HepG2 (cell line): ENCODE results near the gene PIEZO1. TPM values are rescaled to one million over a fixed set of nuclear protein-coding genes. Genes with fewer than 3 reads are reported as not detected.
A peak's percentile ranks its signal among the peaks of the same experiment; 100 is the strongest.

Source experiments
- ATAC-seq: fragments of 200-7000 bp; cut with Tn5 transposase; 3 replicates; pipeline ENCODE4 v1.9.1; 2020; ENCODE audit warnings: mild to moderate bottlenecking, moderate library complexity
- BruUV-seq: library from RNA; stranded (reverse); fragments of 400-500 nt; replicated peaks from 2 replicates; lab custom pipeline; 2021; lab: Mats Ljungman, UMichigan
- CTCF ChIA-PET: fragments of 300-600 bp; formaldehyde crosslinking; extraction: SDS; loops from one replicate; lab custom pipeline; 2021; ENCODE audit warnings: low total read pairs, inconsistent platforms, low intra/inter-chr PET ratio; lab: Yijun Ruan, JAX
- POLR2A ChIA-PET: fragments of 350-600 bp; sonication (Branson Sonifier 250); formaldehyde crosslinking; loops from one replicate; lab custom pipeline; 2020; ENCODE audit warnings: antibody characterized with exemption, inconsistent platforms; lab: Yijun Ruan, JAX
- DNase-seq: peaks from one replicate; pipeline ENCODE4 v3.0.0-alpha.2; 2015; ENCODE audit warnings: low spot score
- FAIRE-seq: peaks from 3 replicates; lab custom pipeline; 2011; peaks lifted over from hg19 to GRCh38; lab: Jason Lieb, UNC
- H2AFZ ChIP-seq: one replicate; pipeline ENCODE4 v1.6.1; 2011; ENCODE audit warnings: low read length, inconsistent platforms
- H3K27ac ChIP-seq: fragments of 300-600 bp; 3 replicates; pipeline ENCODE4 v1.8.0; 2011; ENCODE audit warnings: mixed run types, mild to moderate bottlenecking, mixed read lengths, low read length, inconsistent platforms; ENCODE audit not compliant: insufficient read depth; ENCODE audit errors: extremely low read length
- H3K27me3 ChIP-seq, 2 experiments: fragments of 200-600 bp in 1 of 2; 2 replicates in 1 of 2; 3 replicates in 1 of 2; pipeline versions ENCODE4 v1.6.0 to v1.8.0; 2011; ENCODE audit warnings: low read length in 2 of 2, mild to moderate bottlenecking in 2 of 2, moderate library complexity in 2 of 2, inconsistent platforms in 1 of 2; ENCODE audit not compliant: insufficient read depth in 2 of 2, control insufficient read depth in 1 of 2
- H3K36me3 ChIP-seq, 2 experiments: fragments of 200-600 bp in 1 of 2; replicated peaks in 1 of 2; 2 replicates in 1 of 2; 3 replicates in 1 of 2; pipeline versions ENCODE4 v1.5.1 to v1.8.0; 2011; ENCODE audit warnings: low read length in 2 of 2, inconsistent platforms in 1 of 2; ENCODE audit not compliant: insufficient read depth in 2 of 2, control insufficient read depth in 1 of 2
- H3K4me1 ChIP-seq: 2 replicates; pipeline ENCODE4 v1.5.1; 2012; ENCODE audit warnings: low read length, inconsistent platforms; ENCODE audit not compliant: insufficient read depth
- H3K4me2 ChIP-seq: 2 replicates; pipeline ENCODE4 v1.6.0; 2011; ENCODE audit warnings: low read depth, low read length, inconsistent platforms
- H3K4me3 ChIP-seq, 3 experiments: fragments of 200-600 bp in 1 of 3; sonication (generic), shearing (Covaris generic) in 1 of 3; replicated peaks in 1 of 3; 2 replicates each; pipeline ENCODE4 v1.5.1; 2011 to 2016; ENCODE audit warnings: low read length in 3 of 3, inconsistent platforms in 2 of 3, low read depth in 2 of 3, mild to moderate bottlenecking in 2 of 3, control low read depth in 1 of 3, mixed read lengths in 1 of 3; ENCODE audit not compliant: insufficient read depth in 1 of 3
- H3K79me2 ChIP-seq: one replicate; pipeline ENCODE4 v1.6.1; 2011; ENCODE audit warnings: low read length, inconsistent platforms; ENCODE audit not compliant: insufficient read depth
- H3K9ac ChIP-seq: 2 replicates; pipeline ENCODE4 v1.6.0; 2011; ENCODE audit warnings: mild to moderate bottlenecking, low read depth, low read length, inconsistent platforms; ENCODE audit not compliant: insufficient read depth
- H3K9me3 ChIP-seq: 2 replicates; pipeline ENCODE4 v1.5.1; 2012; ENCODE audit warnings: mild to moderate bottlenecking, low read length
- H4K20me1 ChIP-seq: 2 replicates; pipeline ENCODE4 v1.6.0; 2011; ENCODE audit warnings: inconsistent platforms, mild to moderate bottlenecking, low read length, moderate library complexity; ENCODE audit not compliant: insufficient read depth
- EP300 ChIP-seq, 3 experiments: sonication (generic) in 1 of 3; formaldehyde crosslinking in 1 of 3; IDR thresholded peaks; 2 replicates each; pipeline versions ENCODE4 v1.5.1 to v1.6.1; 2011 to 2020; ENCODE audit warnings: low read depth in 2 of 3, low read length in 2 of 3, borderline replicate concordance in 1 of 3, improper control_type of control experiment in 1 of 3, mild to moderate bottlenecking in 1 of 3, missing genetic modification reagents in 1 of 3, moderate library complexity in 1 of 3
- FOXA3 ChIP-seq: IDR thresholded peaks from 2 replicates; pipeline ENCODE4 v1.6.1; 2016; ENCODE audit warnings: missing genetic modification reagents, missing compliant biosample characterization
- GATAD2A ChIP-seq: IDR thresholded peaks from 2 replicates; pipeline ENCODE4 v1.6.1; 2016
- MIER3 ChIP-seq: IDR thresholded peaks from 2 replicates; pipeline ENCODE4 v1.6.1; 2016; ENCODE audit warnings: missing compliant biosample characterization, borderline replicate concordance
- RAD51 ChIP-seq: fragments of 450-650 bp; IDR thresholded peaks from 2 replicates; pipeline ENCODE4 v1.6.1; 2016; ENCODE audit warnings: borderline replicate concordance
- RORA ChIP-seq: sonication (generic); formaldehyde crosslinking; IDR thresholded peaks from 2 replicates; pipeline ENCODE4 v1.5.0; 2020; ENCODE audit warnings: mild to moderate bottlenecking, missing genetic modification reagents, moderate library complexity
- TRIM24 ChIP-seq: sonication (generic); formaldehyde crosslinking; IDR thresholded peaks from 2 replicates; pipeline ENCODE4 v1.8.0; 2022; ENCODE audit warnings: mild to moderate bottlenecking, missing genetic modification reagents
- YEATS2 ChIP-seq: sonication (generic); formaldehyde crosslinking; IDR thresholded peaks from 2 replicates; pipeline ENCODE4 v1.4.0; 2020; ENCODE audit warnings: missing genetic modification reagents, borderline replicate concordance
- ZNF121 ChIP-seq: sonication (generic); formaldehyde crosslinking; IDR thresholded peaks from 2 replicates; pipeline ENCODE4 v1.5.0; 2020; ENCODE audit warnings: mild to moderate bottlenecking, missing genetic modification reagents
- ZNF670 ChIP-seq: sonication (generic); formaldehyde crosslinking; IDR thresholded peaks from 2 replicates; pipeline ENCODE4 v1.8.0; 2022; ENCODE audit warnings: mild to moderate bottlenecking, missing genetic modification reagents, borderline replicate concordance
- ZNF713 ChIP-seq: sonication (generic); formaldehyde crosslinking; IDR thresholded peaks from 2 replicates; pipeline ENCODE4 v1.4.0; 2020; ENCODE audit warnings: mild to moderate bottlenecking, missing genetic modification reagents
- ZNF776 ChIP-seq: sonication (generic); formaldehyde crosslinking; IDR thresholded peaks from 2 replicates; pipeline ENCODE4 v1.4.0; 2020; ENCODE audit warnings: mild to moderate bottlenecking, missing genetic modification reagents
- WGBS: methylation state at CpG from one replicate; pipeline ENCODE4 v1.1.6; 2017; ENCODE audit warnings: low lambda C conversion rate; 5-methylcytosine and 5-hydroxymethylcytosine counted together
- in situ Hi-C: cut with HindIII; loops from 2 replicates; pipeline ENCODE4 v1.10.0; 2017; ENCODE audit warnings: low pct_unique_long_range_greater_than_20kb; ENCODE audit not compliant: extremely low pct_ligation_motif_present
- intact Hi-C: fragments of 100-400 bp; cut with micrococcal nuclease; formaldehyde crosslinking; loops from one replicate; pipeline ENCODE4 v1.10.0; 2022; ENCODE audit not compliant: unreplicated experiment
- polyA plus RNA-seq, 8 experiments: library from polyadenylated mRNA; depleted of rRNA in 3 of 8; stranded (reverse) in 7 of 8; unstranded in 1 of 8; fragments of >200 nt; fragmentation: Illumina TruSeq in 4 of 8; extraction: Trizol in 4 of 8; gene quantifications; 2 replicates each; pipeline versions ENCODE4 v1.2.1 to v1.2.3, GENCODE V29; 2011 to 2016; ENCODE audit warnings: low read depth in 4 of 8, missing spikeins in 1 of 8, mixed read lengths in 1 of 8; ENCODE audit not compliant: insufficient read depth in 1 of 8
- total RNA-seq, 5 experiments: library from RNA; depleted of rRNA; stranded (reverse); fragments of >200 nt; fragmentation: Illumina TruSeq; extraction: Trizol; gene quantifications; 2 replicates each; pipeline ENCODE4 v1.2.3, GENCODE V29; 2016; ENCODE audit warnings: low read depth in 1 of 5
- TF ChIP-seq, protein P1 (sequence below): sonication (generic); formaldehyde crosslinking; IDR thresholded peaks from 2 replicates; pipeline ENCODE4 v1.8.0; 2022; ENCODE audit warnings: mild to moderate bottlenecking, missing genetic modification reagents
- TF ChIP-seq, protein P2 (sequence below): sonication (generic); formaldehyde crosslinking; IDR thresholded peaks from 2 replicates; pipeline ENCODE4 v1.4.0; 2020; ENCODE audit warnings: mild to moderate bottlenecking, missing genetic modification reagents
- TF ChIP-seq, protein P3 (sequence below): sonication (generic); formaldehyde crosslinking; IDR thresholded peaks from 2 replicates; pipeline ENCODE4 v1.5.0; 2020; ENCODE audit warnings: mild to moderate bottlenecking, missing genetic modification reagents

PIEZO1 gene
- total and polyA plus RNA-seq, 2 of the 13 experiments (the other 11 are each of a cell fraction or from before 2014, with no cell fraction given), result 67.9 to 85.0 TPM

DNA sequence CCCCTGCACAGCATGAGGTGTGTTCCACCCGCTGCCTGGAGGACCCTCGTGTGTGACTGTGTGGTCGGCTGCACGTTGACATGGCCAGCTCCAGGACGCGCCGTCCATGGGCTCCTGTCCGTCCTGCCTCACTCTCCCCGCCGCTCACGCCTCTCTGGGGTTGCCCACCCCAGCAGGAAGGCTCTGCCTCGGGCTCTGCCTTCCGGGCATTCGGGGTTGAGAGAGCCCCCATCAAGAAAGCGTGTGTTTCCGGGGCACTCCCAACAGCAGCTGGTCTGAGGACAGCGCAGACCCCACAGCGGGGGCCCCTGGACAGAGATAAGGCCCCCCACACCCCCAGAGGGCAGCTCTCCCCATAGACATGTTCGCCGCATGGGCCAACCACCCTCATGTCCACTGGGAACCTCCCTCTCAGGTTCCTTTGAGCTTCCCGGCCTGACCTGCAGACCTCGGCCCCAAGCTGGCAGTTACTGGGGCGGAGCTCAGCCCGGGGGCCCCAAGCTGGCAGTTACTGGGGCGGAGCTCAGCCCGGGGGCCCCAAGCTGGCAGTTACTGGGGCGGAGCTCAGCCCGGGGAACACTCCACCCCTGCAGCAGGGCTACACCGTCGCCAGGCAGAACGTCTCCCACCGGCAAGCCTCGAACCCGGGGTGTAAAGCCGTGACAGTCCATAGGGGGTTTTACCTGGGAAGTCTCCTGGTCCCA lies 8.4 kb upstream of the PIEZO1 start (continued):
- TF ChIP-seq, protein P1, sequence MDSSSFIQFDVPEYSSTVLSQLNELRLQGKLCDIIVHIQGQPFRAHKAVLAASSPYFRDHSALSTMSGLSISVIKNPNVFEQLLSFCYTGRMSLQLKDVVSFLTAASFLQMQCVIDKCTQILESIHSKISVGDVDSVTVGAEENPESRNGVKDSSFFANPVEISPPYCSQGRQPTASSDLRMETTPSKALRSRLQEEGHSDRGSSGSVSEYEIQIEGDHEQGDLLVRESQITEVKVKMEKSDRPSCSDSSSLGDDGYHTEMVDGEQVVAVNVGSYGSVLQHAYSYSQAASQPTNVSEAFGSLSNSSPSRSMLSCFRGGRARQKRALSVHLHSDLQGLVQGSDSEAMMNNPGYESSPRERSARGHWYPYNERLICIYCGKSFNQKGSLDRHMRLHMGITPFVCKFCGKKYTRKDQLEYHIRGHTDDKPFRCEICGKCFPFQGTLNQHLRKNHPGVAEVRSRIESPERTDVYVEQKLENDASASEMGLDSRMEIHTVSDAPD (CRISPR knock-in tag), result no peak
- TF ChIP-seq RAD51 (no peak), RORA (no peak), GATAD2A (CRISPR knock-in tag) (peak; percentile 50)
- TF ChIP-seq, protein P2, sequence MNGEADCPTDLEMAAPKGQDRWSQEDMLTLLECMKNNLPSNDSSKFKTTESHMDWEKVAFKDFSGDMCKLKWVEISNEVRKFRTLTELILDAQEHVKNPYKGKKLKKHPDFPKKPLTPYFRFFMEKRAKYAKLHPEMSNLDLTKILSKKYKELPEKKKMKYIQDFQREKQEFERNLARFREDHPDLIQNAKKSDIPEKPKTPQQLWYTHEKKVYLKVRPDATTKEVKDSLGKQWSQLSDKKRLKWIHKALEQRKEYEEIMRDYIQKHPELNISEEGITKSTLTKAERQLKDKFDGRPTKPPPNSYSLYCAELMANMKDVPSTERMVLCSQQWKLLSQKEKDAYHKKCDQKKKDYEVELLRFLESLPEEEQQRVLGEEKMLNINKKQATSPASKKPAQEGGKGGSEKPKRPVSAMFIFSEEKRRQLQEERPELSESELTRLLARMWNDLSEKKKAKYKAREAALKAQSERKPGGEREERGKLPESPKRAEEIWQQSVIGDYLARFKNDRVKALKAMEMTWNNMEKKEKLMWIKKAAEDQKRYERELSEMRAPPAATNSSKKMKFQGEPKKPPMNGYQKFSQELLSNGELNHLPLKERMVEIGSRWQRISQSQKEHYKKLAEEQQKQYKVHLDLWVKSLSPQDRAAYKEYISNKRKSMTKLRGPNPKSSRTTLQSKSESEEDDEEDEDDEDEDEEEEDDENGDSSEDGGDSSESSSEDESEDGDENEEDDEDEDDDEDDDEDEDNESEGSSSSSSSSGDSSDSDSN, result no peak; the same call in 1 of the 2 replicates

DNA sequence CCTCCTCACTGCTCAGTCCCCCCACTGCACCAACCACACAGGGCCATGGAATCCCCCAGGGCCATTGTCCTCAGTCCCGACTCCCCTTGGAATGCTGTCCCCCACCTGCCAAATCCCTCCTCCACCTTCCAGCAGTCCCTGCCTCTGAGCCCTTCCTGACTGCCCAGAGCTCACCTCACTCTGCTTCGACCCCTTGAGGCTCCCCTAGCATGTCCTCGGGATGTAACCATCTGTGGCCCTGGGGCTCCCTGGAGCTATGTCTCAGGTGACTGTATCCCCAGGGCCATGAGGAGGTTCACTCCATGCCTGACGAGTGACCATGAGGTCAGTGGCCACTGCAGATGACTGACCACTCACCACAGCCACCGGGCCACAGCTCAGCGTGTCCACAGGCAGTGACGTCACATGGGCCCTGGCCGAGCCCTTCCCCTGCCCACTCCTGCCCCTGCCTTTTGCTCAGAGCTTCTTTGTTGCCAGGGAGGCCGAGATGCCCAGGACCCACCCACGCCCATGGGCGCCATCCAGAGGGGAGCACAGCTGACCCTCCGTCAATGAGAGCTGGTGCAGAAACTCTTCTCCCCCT lies 7.7 kb upstream of the PIEZO1 start:
- ATAC-seq, result peak; percentile 45
- Histone ChIP-seq H3K4me2 (peak overlapping the region; percentile 62), H3K27ac (no peak overlapping the region), H3K9ac (no peak overlapping the region), H3K36me3 (no peaks in the 10 kb centered on the region), H3K79me2 (no peaks in the 10 kb centered on the region), H3K4me3 (peak overlapping the region in 1 of 3 experiments; percentile 52; a peak in 1 of 6 replicates), H2AFZ (no peak overlapping the region), H3K27me3 (peaks cover 1 to 5% of the 10 kb centered on the region in 2 experiments; a peak in 3 of 5 replicates), H3K4me1 (peaks cover 86% of the 10 kb centered on the region), H3K9me3 (no peaks in the 10 kb centered on the region), H4K20me1 (no peaks in the 10 kb centered on the region)
- intact Hi-C loops (no loop called here), in situ Hi-C loops (no loop called here)
- POLR2A ChIA-PET, result interaction anchor here (0.6 to 1.6 kb wide), 7 partner anchors 10 to 105 kb away, joined by 3 to 11 read pairs (median 3); partner anchors contain the start of gene CDT1
- BruUV-seq, result no TSS peak
- CTCF ChIA-PET, result no interaction called here
- FAIRE-seq, result no peak
- no peak for DNase-seq
- WGBS, result 69% methylated on average over 7 of the region's 12 CpGs
- TF ChIP-seq, protein P3, sequence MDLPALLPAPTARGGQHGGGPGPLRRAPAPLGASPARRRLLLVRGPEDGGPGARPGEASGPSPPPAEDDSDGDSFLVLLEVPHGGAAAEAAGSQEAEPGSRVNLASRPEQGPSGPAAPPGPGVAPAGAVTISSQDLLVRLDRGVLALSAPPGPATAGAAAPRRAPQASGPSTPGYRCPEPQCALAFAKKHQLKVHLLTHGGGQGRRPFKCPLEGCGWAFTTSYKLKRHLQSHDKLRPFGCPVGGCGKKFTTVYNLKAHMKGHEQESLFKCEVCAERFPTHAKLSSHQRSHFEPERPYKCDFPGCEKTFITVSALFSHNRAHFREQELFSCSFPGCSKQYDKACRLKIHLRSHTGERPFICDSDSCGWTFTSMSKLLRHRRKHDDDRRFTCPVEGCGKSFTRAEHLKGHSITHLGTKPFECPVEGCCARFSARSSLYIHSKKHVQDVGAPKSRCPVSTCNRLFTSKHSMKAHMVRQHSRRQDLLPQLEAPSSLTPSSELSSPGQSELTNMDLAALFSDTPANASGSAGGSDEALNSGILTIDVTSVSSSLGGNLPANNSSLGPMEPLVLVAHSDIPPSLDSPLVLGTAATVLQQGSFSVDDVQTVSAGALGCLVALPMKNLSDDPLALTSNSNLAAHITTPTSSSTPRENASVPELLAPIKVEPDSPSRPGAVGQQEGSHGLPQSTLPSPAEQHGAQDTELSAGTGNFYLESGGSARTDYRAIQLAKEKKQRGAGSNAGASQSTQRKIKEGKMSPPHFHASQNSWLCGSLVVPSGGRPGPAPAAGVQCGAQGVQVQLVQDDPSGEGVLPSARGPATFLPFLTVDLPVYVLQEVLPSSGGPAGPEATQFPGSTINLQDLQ (CRISPR knock-in tag), result no peak
- TF ChIP-seq ZNF776 (CRISPR knock-in tag) (no peak), ZNF713 (CRISPR knock-in tag) (0 out of 2 replicates have a peak, but pooled peaks have one; percentile 48), MIER3 (no peak), YEATS2 (CRISPR knock-in tag) (no peak), FOXA3 (CRISPR knock-in tag) (no peak), ZNF121 (CRISPR knock-in tag) (0 out of 2 replicates have a peak, but pooled peaks have one; percentile 3), EP300 (IDR thresholded peaks at IDR 0.05; ENCODE audit: low read depth in 2 of 2, low read length in 2 of 2) (no peak), EP300 (CRISPR knock-in tag; IDR thresholded peaks at IDR 0.05; ENCODE audit: borderline replicate concordance) (no peak), TRIM24 (no peak), ZNF670 (CRISPR knock-in tag) (no peak)
